Stimulated activated memory B cell treated with anti-CD40 and anti-IgM and Interleukin-4, amounts not matched to agents 10 μg/mL and 1 μg/mL and 100 μg/mL, for 72 hours (primary cell): Measurements from ENCODE around the gene UBE2E3.
"Not testable (repeated sequence)": the region's sequence is repeated elsewhere in the genome, so short reads cannot be mapped to it uniquely, and the experiment has no call there.

Experiments
- ATAC-seq: fragments of 150-1000 bp; cut with Tn5 transposase; 2 replicates; pipeline ENCODE4 v1.10.0; 2021
- H3K27ac Mint-ChIP-seq: one replicate; pipeline ENCODE4 v1.8.0; 2022; ENCODE audit warnings: mild to moderate bottlenecking, mixed read lengths
- H3K27me3 Mint-ChIP-seq: one replicate; pipeline ENCODE4 v1.8.0; 2022; ENCODE audit warnings: mixed read lengths
- H3K36me3 Mint-ChIP-seq: one replicate; pipeline ENCODE4 v1.8.0; 2022; ENCODE audit warnings: mixed read lengths
- H3K4me1 Mint-ChIP-seq: one replicate; pipeline ENCODE4 v1.8.0; 2022; ENCODE audit warnings: mixed read lengths
- H3K4me3 Mint-ChIP-seq: one replicate; pipeline ENCODE4 v1.8.0; 2022; ENCODE audit warnings: mild to moderate bottlenecking, moderate library complexity, mixed read lengths
- H3K9me3 Mint-ChIP-seq: one replicate; pipeline ENCODE4 v1.8.0; 2022; ENCODE audit warnings: mixed read lengths

Gene UBE2E3

GRCh38 chr2:180980106-180980942 is at the start of gene UBE2E3:
UBE2E3 (plus strand) TSS chr2:180980605; CDS start chr2:180982043, 1,438 bp downstream.
- peak within 1 kb of the TSS; percentile 96 for H3K4me3 Mint-ChIP-seq
- H3K27ac Mint-ChIP-seq = peak within 1 kb of the TSS; percentile 96
- H3K27me3 Mint-ChIP-seq = no peaks in the 10 kb centered on the region
- H3K36me3 Mint-ChIP-seq = peaks cover 6% of the 10 kb centered on the region
- peaks cover 27% of the 10 kb centered on the region for H3K4me1 Mint-ChIP-seq
- no peaks in the 10 kb centered on the region for H3K9me3 Mint-ChIP-seq
- ATAC-seq = peak; percentile 90

GRCh38 chr2:180931841-180932240 is 48.6 kb upstream of the UBE2E3 start:
- H3K27me3 Mint-ChIP-seq = peaks cover 10% of the 10 kb centered on the region
- H3K4me3 Mint-ChIP-seq = no peak overlapping the region
- no peaks in the 10 kb centered on the region for H3K9me3 Mint-ChIP-seq
- H3K4me1 Mint-ChIP-seq = no peaks in the 10 kb centered on the region
- H3K36me3 Mint-ChIP-seq = no peaks in the 10 kb centered on the region
- H3K27ac Mint-ChIP-seq = no peak overlapping the region
- no peak for ATAC-seq

- ATAC-seq = no peak
- H3K9me3 Mint-ChIP-seq = peaks cover 5% of the 10 kb centered on the region
- no peaks in the 10 kb centered on the region for H3K36me3 Mint-ChIP-seq
- H3K27ac Mint-ChIP-seq = no peak overlapping the region
- H3K27me3 Mint-ChIP-seq = peaks cover 10% of the 10 kb centered on the region
- H3K4me3 Mint-ChIP-seq = no peak overlapping the region
- H3K4me1 Mint-ChIP-seq = peaks cover 12% of the 10 kb centered on the region
Measured at GRCh38 chr2:180933332-180933731, 47.1 kb upstream of the UBE2E3 start.

GRCh38 chr2:180934911-180935310 is 45.5 kb upstream of the UBE2E3 start:
- H3K36me3 Mint-ChIP-seq = no peaks in the 10 kb centered on the region
- peaks cover 10% of the 10 kb centered on the region for H3K27me3 Mint-ChIP-seq
- no peak overlapping the region for H3K27ac Mint-ChIP-seq
- H3K4me3 Mint-ChIP-seq = no peak overlapping the region
- ATAC-seq = no peak
- peaks cover 18% of the 10 kb centered on the region for H3K4me1 Mint-ChIP-seq
- H3K9me3 Mint-ChIP-seq = peaks cover 13% of the 10 kb centered on the region

- peak; percentile 72 for ATAC-seq
- H3K36me3 Mint-ChIP-seq, H3K27ac Mint-ChIP-seq, H3K4me3 Mint-ChIP-seq, H3K27me3 Mint-ChIP-seq: not testable (repeated sequence)
- peaks cover 13% of the 10 kb centered on the region for H3K9me3 Mint-ChIP-seq
- peaks cover 18% of the 10 kb centered on the region for H3K4me1 Mint-ChIP-seq
Measured at GRCh38 chr2:180937480-180937879, 42.9 kb upstream of the UBE2E3 start.

GRCh38 chr2:180938451-180938850 is 42.0 kb upstream of the UBE2E3 start:
- no peak overlapping the region for H3K27ac Mint-ChIP-seq
- no peak for ATAC-seq
- H3K36me3 Mint-ChIP-seq = no peaks in the 10 kb centered on the region
- H3K4me1 Mint-ChIP-seq = peaks cover 18% of the 10 kb centered on the region
- peaks cover 13% of the 10 kb centered on the region for H3K9me3 Mint-ChIP-seq
- no peak overlapping the region for H3K4me3 Mint-ChIP-seq
- peaks cover 10% of the 10 kb centered on the region for H3K27me3 Mint-ChIP-seq

- Mint-ChIP-seq H3K4me1 (peaks cover 6% of the 10 kb centered on the region), H3K9me3 (peaks cover 8% of the 10 kb centered on the region), H3K36me3 (no peaks in the 10 kb centered on the region), H3K27ac (no peak overlapping the region), H3K4me3 (no peak overlapping the region), H3K27me3 (no peaks in the 10 kb centered on the region)
- no peak for ATAC-seq
Measured at GRCh38 chr2:180943275-180943674, 37.1 kb upstream of the UBE2E3 start.

GRCh38 chr2:180944372-180944771 is 36.0 kb upstream of the UBE2E3 start:
- no peaks in the 10 kb centered on the region for H3K4me1 Mint-ChIP-seq
- H3K27ac Mint-ChIP-seq = no peak overlapping the region
- H3K9me3 Mint-ChIP-seq = peaks cover 6% of the 10 kb centered on the region
- H3K4me3 Mint-ChIP-seq = no peak overlapping the region
- ATAC-seq = no peak
- no peaks in the 10 kb centered on the region for H3K36me3 Mint-ChIP-seq
- H3K27me3 Mint-ChIP-seq = no peaks in the 10 kb centered on the region

- Mint-ChIP-seq H3K4me1 (no peaks in the 10 kb centered on the region), H3K36me3 (no peaks in the 10 kb centered on the region), H3K4me3 (no peak overlapping the region), H3K9me3 (no peaks in the 10 kb centered on the region), H3K27ac (no peak overlapping the region), H3K27me3 (peaks cover 16% of the 10 kb centered on the region)
- ATAC-seq = no peak
Measured at GRCh38 chr2:180947208-180947689, 33.2 kb upstream of the UBE2E3 start.

- Mint-ChIP-seq H3K9me3 (no peaks in the 10 kb centered on the region), H3K4me1 (no peaks in the 10 kb centered on the region), H3K27ac (no peak overlapping the region), H3K4me3 (no peak overlapping the region), H3K27me3 (peaks cover 30% of the 10 kb centered on the region), H3K36me3 (no peaks in the 10 kb centered on the region)
- no peak for ATAC-seq
Measured at GRCh38 chr2:180949896-180950295, 30.5 kb upstream of the UBE2E3 start.

- Mint-ChIP-seq H3K9me3 (no peaks in the 10 kb centered on the region), H3K4me1 (no peaks in the 10 kb centered on the region), H3K4me3 (no peak overlapping the region), H3K36me3 (no peaks in the 10 kb centered on the region), H3K27ac (no peak overlapping the region), H3K27me3 (peaks cover 33% of the 10 kb centered on the region)
- no peak for ATAC-seq
Measured at GRCh38 chr2:180952082-180952481, 28.3 kb upstream of the UBE2E3 start.

- Mint-ChIP-seq H3K27ac (no peak overlapping the region), H3K4me1 (no peaks in the 10 kb centered on the region), H3K27me3 (peaks cover 41% of the 10 kb centered on the region), H3K9me3 (no peaks in the 10 kb centered on the region), H3K36me3 (no peaks in the 10 kb centered on the region), H3K4me3 (no peak overlapping the region)
- no peak for ATAC-seq
Measured at GRCh38 chr2:180952731-180953336, 27.6 kb upstream of the UBE2E3 start.

GRCh38 chr2:180953550-180953949 is 26.9 kb upstream of the UBE2E3 start:
- ATAC-seq = no peak
- no peaks in the 10 kb centered on the region for H3K36me3 Mint-ChIP-seq
- no peak overlapping the region for H3K4me3 Mint-ChIP-seq
- no peaks in the 10 kb centered on the region for H3K4me1 Mint-ChIP-seq
- no peak overlapping the region for H3K27ac Mint-ChIP-seq
- peaks cover 45% of the 10 kb centered on the region for H3K27me3 Mint-ChIP-seq
- H3K9me3 Mint-ChIP-seq = no peaks in the 10 kb centered on the region

GRCh38 chr2:180955101-180955500 is 25.3 kb upstream of the UBE2E3 start:
- Mint-ChIP-seq H3K36me3 (no peaks in the 10 kb centered on the region), H3K4me1 (no peaks in the 10 kb centered on the region), H3K27me3 (peaks cover 45% of the 10 kb centered on the region), H3K9me3 (no peaks in the 10 kb centered on the region), H3K4me3 (no peak overlapping the region), H3K27ac (no peak overlapping the region)
- ATAC-seq = no peak

GRCh38 chr2:180959787-180960186 is 20.6 kb upstream of the UBE2E3 start:
- H3K9me3 Mint-ChIP-seq = no peaks in the 10 kb centered on the region
- no peaks in the 10 kb centered on the region for H3K4me1 Mint-ChIP-seq
- no peak overlapping the region for H3K27ac Mint-ChIP-seq
- no peak for ATAC-seq
- no peaks in the 10 kb centered on the region for H3K36me3 Mint-ChIP-seq
- peaks cover 15% of the 10 kb centered on the region for H3K27me3 Mint-ChIP-seq
- no peak overlapping the region for H3K4me3 Mint-ChIP-seq

GRCh38 chr2:180960982-180961381 is 19.4 kb upstream of the UBE2E3 start:
- Mint-ChIP-seq H3K36me3 (no peaks in the 10 kb centered on the region), H3K4me1 (no peaks in the 10 kb centered on the region), H3K4me3 (no peak overlapping the region), H3K27me3 (peaks cover 15% of the 10 kb centered on the region), H3K9me3 (no peaks in the 10 kb centered on the region), H3K27ac (no peak overlapping the region)
- ATAC-seq = no peak
